Measurements from ENCODE around the gene ATP9B.

ATP9B gene

GRCh38 chr18:79424008-79424565, 354.9 kb downstream of the ATP9B start:
- H3K27ac ChIP-seq (ENCODE audit: low read depth, low read length) = no peak overlapping the region
- H3K9me3 ChIP-seq (ENCODE audit: control insufficient read depth, insufficient read depth, low read depth, low read length) = no peaks in the 10 kb centered on the region
- H3K27me3 ChIP-seq (ENCODE audit: control insufficient read depth, insufficient read depth, low read length) = peaks cover 8% of the 10 kb centered on the region; the same call in 1 of the 2 replicates
- peaks cover 7% of the 10 kb centered on the region; the same call in 1 of the 2 replicates for H3K4me1 ChIP-seq (ENCODE audit: control insufficient read depth, insufficient read depth, low read length)
- H3K36me3 ChIP-seq (ENCODE audit: control insufficient read depth, insufficient read depth, low read length) = peaks cover 4% of the 10 kb centered on the region; the same call in 1 of the 2 replicates
- no peak overlapping the region for H3K4me3 ChIP-seq (ENCODE audit: low read depth, low read length)
- no peak overlapping the region for H3K9ac ChIP-seq (ENCODE audit: low read length)

GRCh38 chr18:79424880-79425568, 355.8 kb downstream of the ATP9B start:
- Histone ChIP-seq H3K27me3 (ENCODE audit: control insufficient read depth, insufficient read depth, low read length) (peaks cover 8% of the 10 kb centered on the region; the same call in 1 of the 2 replicates), H3K27ac (ENCODE audit: low read depth, low read length) (no peak overlapping the region)

GRCh38 chr18:79425569-79425886, 356.3 kb downstream of the ATP9B start:
- peaks cover 8% of the 10 kb centered on the region; the same call in 1 of the 2 replicates for H3K27me3 ChIP-seq (ENCODE audit: control insufficient read depth, insufficient read depth, low read length)
- 0 out of 2 replicates have a peak overlapping the region, but pooled peaks have one; percentile 40 for H3K27ac ChIP-seq (ENCODE audit: low read depth, low read length)
- peaks cover 7% of the 10 kb centered on the region; the same call in 1 of the 2 replicates for H3K4me1 ChIP-seq (ENCODE audit: control insufficient read depth, insufficient read depth, low read length)

More at GRCh38 chr18:79424880-79425568, 355.8 kb downstream of the ATP9B start:
- Histone ChIP-seq H3K9me3 (ENCODE audit: control insufficient read depth, insufficient read depth, low read depth, low read length) (no peaks in the 10 kb centered on the region), H3K9ac (ENCODE audit: low read length) (no peak overlapping the region), H3K4me1 (ENCODE audit: control insufficient read depth, insufficient read depth, low read length) (peaks cover 7% of the 10 kb centered on the region; the same call in 1 of the 2 replicates), H3K36me3 (ENCODE audit: control insufficient read depth, insufficient read depth, low read length) (peaks cover 4% of the 10 kb centered on the region; the same call in 1 of the 2 replicates), H3K4me3 (ENCODE audit: low read depth, low read length) (no peak overlapping the region)

GRCh38 chr18:79426376-79427300, 357.4 kb downstream of the ATP9B start:
- Histone ChIP-seq H3K9ac (ENCODE audit: low read length) (no peak overlapping the region), H3K27me3 (ENCODE audit: control insufficient read depth, insufficient read depth, low read length) (peaks cover 8% of the 10 kb centered on the region; the same call in 1 of the 2 replicates), H3K27ac (ENCODE audit: low read depth, low read length) (no peak overlapping the region), H3K9me3 (ENCODE audit: control insufficient read depth, insufficient read depth, low read depth, low read length) (no peaks in the 10 kb centered on the region), H3K4me1 (ENCODE audit: control insufficient read depth, insufficient read depth, low read length) (peaks cover 7% of the 10 kb centered on the region; the same call in 1 of the 2 replicates), H3K36me3 (ENCODE audit: control insufficient read depth, insufficient read depth, low read length) (no peaks in the 10 kb centered on the region), H3K4me3 (ENCODE audit: low read depth, low read length) (no peak overlapping the region)

More at GRCh38 chr18:79425569-79425886, 356.3 kb downstream of the ATP9B start:
- no peaks in the 10 kb centered on the region for H3K9me3 ChIP-seq (ENCODE audit: control insufficient read depth, insufficient read depth, low read depth, low read length)
- no peak overlapping the region for H3K4me3 ChIP-seq (ENCODE audit: low read depth, low read length)
- H3K36me3 ChIP-seq (ENCODE audit: control insufficient read depth, insufficient read depth, low read length) = peaks cover 4% of the 10 kb centered on the region; the same call in 1 of the 2 replicates
- H3K9ac ChIP-seq (ENCODE audit: low read length) = no peak overlapping the region

- Histone ChIP-seq H3K27me3 (ENCODE audit: control insufficient read depth, insufficient read depth, low read length) (peaks cover 8% of the 10 kb centered on the region; the same call in 1 of the 2 replicates), H3K9ac (ENCODE audit: low read length) (no peak overlapping the region), H3K27ac (ENCODE audit: low read depth, low read length) (no peak overlapping the region), H3K4me3 (ENCODE audit: low read depth, low read length) (no peak overlapping the region), H3K36me3 (ENCODE audit: control insufficient read depth, insufficient read depth, low read length) (no peaks in the 10 kb centered on the region), H3K9me3 (ENCODE audit: control insufficient read depth, insufficient read depth, low read depth, low read length) (no peaks in the 10 kb centered on the region), H3K4me1 (ENCODE audit: control insufficient read depth, insufficient read depth, low read length) (peaks cover 7% of the 10 kb centered on the region; the same call in 1 of the 2 replicates)
Observed at GRCh38 chr18:79427368-79428225, 358.4 kb downstream of the ATP9B start.

Measured in HUES6 (cell line).